GM12892 (cell line): ENCODE data around the gene ATG2A.

Experiments used
- POLR2AphosphoS5 ChIP-seq: IDR thresholded peaks from 2 replicates; pipeline ENCODE4 v1.6.1; 2011; ENCODE audit warnings: low read depth, low read length, control low read depth
- TAF1 ChIP-seq: IDR thresholded peaks from 2 replicates; pipeline ENCODE4 v1.6.1; 2011; ENCODE audit warnings: low read depth, mild to moderate bottlenecking, control low read depth, low read length, borderline replicate concordance

- TF ChIP-seq TAF1 (no peak), POLR2AphosphoS5 (no peak)
These were observed 24.6 kb downstream of the ATG2A start for GRCh38 chr11:64892411-64892831.
